ENCODE measurements around the gene TLL2. TPM values are rescaled to one million over a fixed set of nuclear protein-coding genes. Genes with fewer than 3 reads are reported as not detected.

The TLL2 gene
- total RNA-seq, 2 donors from 2014 or later: not detected

DNA sequence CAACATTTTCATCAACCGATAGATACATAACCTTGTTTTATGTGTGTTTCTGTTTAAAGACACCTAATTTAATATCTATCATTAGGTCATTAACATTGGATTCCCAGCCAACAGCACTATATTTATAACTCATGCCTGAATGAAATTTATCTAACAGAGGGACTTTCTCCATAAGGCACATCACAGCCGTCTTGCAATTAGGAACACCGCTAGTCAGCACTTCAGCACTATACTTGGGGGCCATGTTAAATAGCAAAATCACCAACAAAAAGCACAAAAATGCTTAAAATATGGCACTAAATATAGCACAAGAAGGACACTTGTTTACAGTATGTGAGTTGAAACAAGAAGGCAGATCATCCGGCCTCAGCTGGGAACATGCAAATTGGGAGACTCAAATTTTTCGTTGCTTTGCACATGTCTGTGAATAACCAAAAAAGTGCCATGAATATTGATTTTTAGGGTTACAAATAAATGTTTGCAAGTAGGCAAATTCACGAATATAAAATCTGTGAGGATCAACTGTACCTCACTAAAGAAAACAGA lies 51.0 kb downstream of the TLL2 start:
- Histone ChIP-seq H3K36me3 (no peaks in the 10 kb centered on the region), H3K27ac (no peak overlapping the region), H3K9me3 (no peaks in the 10 kb centered on the region), H3K4me3 (no peak overlapping the region), H3K4me1 (ENCODE audit: control insufficient read depth in 1 of 2, low read depth in 2 of 2) (no peaks in the 10 kb centered on the region), H3K27me3 (replicated peaks; ENCODE audit: insufficient read depth) (no peaks in the 10 kb centered on the region)
- no peak for DNase-seq (ENCODE audit: low spot score)
- TF ChIP-seq, protein P1, sequence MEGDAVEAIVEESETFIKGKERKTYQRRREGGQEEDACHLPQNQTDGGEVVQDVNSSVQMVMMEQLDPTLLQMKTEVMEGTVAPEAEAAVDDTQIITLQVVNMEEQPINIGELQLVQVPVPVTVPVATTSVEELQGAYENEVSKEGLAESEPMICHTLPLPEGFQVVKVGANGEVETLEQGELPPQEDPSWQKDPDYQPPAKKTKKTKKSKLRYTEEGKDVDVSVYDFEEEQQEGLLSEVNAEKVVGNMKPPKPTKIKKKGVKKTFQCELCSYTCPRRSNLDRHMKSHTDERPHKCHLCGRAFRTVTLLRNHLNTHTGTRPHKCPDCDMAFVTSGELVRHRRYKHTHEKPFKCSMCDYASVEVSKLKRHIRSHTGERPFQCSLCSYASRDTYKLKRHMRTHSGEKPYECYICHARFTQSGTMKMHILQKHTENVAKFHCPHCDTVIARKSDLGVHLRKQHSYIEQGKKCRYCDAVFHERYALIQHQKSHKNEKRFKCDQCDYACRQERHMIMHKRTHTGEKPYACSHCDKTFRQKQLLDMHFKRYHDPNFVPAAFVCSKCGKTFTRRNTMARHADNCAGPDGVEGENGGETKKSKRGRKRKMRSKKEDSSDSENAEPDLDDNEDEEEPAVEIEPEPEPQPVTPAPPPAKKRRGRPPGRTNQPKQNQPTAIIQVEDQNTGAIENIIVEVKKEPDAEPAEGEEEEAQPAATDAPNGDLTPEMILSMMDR (IDR thresholded peaks at IDR 0.05): no peak
- no peak for ATAC-seq (ENCODE audit: insufficient number of reproducible peaks, low FRiP score, low read depth)

DNA sequence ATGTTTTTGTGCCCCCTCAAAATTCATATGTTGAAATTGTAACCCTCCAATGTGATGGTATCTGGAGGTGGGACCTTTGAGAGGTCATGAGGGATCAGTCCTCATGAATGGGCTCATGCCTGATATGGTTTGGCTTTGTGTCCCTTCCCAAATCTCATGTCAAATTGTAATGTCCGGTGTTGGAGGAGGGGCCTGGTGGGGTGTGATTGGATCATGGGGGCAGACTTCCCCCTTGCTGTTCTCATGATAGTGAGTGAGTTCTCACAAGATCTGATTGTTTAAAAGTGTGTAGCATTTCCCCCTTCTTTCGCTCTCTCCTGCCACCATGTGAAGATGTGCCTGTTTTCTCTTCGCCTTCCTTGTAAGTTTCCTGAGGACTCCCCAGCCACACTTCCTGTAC lies 53.4 kb downstream of the TLL2 start:
- Histone ChIP-seq H3K27ac (no peak overlapping the region), H3K4me1 (ENCODE audit: control insufficient read depth in 1 of 2, low read depth in 2 of 2) (no peaks in the 10 kb centered on the region), H3K9me3 (no peaks in the 10 kb centered on the region), H3K36me3 (no peaks in the 10 kb centered on the region), H3K4me3 (no peak overlapping the region), H3K27me3 (replicated peaks; ENCODE audit: insufficient read depth) (no peaks in the 10 kb centered on the region)
- ATAC-seq (ENCODE audit: insufficient number of reproducible peaks, low FRiP score, low read depth): no peak
- TF ChIP-seq, protein P1 (IDR thresholded peaks at IDR 0.05): no peak
- no peak for DNase-seq (ENCODE audit: low spot score)

DNA sequence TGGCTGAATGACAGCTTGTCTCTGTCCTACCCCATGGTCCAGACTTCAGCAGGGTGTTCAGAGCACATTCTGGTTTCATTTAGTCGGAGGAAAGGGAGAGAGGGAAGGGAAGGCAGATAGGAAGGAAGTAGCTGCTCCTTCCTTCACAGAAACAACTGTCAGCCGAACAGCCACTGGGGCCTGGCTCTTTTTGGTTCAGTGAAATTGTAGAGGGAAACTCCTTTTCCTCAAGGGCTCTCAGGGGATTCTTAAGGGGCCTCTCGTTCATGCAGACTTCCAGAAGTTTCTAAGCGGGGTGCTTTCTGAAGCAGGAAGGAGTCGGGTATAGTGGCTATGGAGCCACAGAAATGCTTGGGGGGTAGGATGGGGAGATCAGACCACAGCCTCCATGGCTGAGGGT lies 56.4 kb downstream of the TLL2 start:
- no peaks in the 10 kb centered on the region for H3K36me3 ChIP-seq
- TF ChIP-seq, protein P1 (IDR thresholded peaks at IDR 0.05): no peak
- no peak overlapping the region for H3K27ac ChIP-seq
- no peak overlapping the region for H3K4me3 ChIP-seq
- no peaks in the 10 kb centered on the region for H3K4me1 ChIP-seq (ENCODE audit: control insufficient read depth in 1 of 2, low read depth in 2 of 2)
- H3K9me3 ChIP-seq: no peaks in the 10 kb centered on the region
- H3K27me3 ChIP-seq (replicated peaks; ENCODE audit: insufficient read depth): no peaks in the 10 kb centered on the region
- DNase-seq (ENCODE audit: low spot score): no peak
- no peak for ATAC-seq (ENCODE audit: insufficient number of reproducible peaks, low FRiP score, low read depth)

DNA sequence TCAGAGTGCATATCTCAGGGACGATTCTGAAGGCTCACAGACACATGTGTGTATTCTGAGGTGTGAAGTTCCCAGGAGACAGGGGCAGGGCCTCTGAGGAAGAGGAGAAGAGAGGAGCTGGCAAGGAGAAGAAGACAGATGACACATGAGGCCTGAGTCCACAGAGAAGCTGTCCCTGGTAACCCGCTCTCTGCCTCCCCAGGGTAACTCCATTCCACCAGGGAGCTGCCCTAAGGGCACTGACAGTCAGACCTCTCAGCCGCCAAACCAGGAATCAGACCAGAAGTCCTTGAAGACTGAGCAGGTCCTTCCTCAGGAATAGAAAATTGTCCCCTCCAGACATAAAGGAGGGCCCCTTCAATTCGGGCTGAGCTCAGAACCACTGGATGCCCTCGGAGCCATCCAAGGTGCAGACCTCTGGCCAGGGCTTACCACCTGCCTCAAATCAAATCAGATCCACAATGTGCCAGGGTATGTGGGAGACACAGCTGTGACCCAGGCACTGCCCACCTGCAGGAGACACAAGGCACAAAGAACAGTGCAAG lies 57.4 kb downstream of the TLL2 start:
- Histone ChIP-seq H3K4me1 (ENCODE audit: control insufficient read depth in 1 of 2, low read depth in 2 of 2) (no peaks in the 10 kb centered on the region), H3K27me3 (replicated peaks; ENCODE audit: insufficient read depth) (no peaks in the 10 kb centered on the region), H3K27ac (no peak overlapping the region), H3K4me3 (no peak overlapping the region), H3K36me3 (no peaks in the 10 kb centered on the region), H3K9me3 (no peaks in the 10 kb centered on the region)
- ATAC-seq (ENCODE audit: insufficient number of reproducible peaks, low FRiP score, low read depth) (no peak), DNase-seq (ENCODE audit: low spot score) (no peak)
- TF ChIP-seq, protein P1 (IDR thresholded peaks at IDR 0.05): no peak

DNA sequence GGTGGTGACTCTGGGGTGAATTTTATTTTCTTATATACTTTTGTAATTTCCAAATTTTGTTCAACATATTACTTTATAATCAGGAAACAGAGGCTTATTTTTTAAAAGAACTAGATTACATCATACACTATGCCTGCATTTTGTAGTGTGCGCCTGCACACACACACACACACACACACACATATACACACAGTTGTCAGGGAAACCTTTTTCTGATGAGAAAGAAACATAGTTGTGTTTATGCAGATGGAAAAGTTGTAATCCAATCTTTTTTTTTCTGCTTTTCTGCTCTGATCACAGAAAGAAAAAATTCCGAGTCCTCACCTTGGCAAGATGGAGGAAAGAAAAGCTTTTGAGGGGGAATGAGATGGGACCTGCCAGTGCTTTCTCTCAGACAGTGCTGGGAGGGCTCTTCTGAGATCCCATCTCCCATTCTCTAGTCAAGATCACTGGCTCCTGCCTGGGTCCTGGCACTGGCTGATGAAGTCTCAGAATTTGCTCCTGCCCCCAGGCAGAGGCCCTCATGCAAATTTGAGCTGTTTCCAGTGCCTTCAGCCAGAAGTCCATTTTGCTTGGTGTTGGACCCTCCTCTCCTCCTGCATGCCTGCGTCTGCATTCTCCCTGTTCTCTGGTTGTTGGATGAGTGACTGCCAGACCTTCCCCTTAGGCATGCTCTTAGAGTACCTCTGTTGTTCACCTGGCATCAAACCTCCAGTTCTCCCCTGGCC lies 59.7 kb downstream of the TLL2 start:
- Histone ChIP-seq H3K4me3 (no peak overlapping the region), H3K27ac (no peak overlapping the region), H3K4me1 (ENCODE audit: control insufficient read depth in 1 of 2, low read depth in 2 of 2) (no peaks in the 10 kb centered on the region), H3K27me3 (replicated peaks; ENCODE audit: insufficient read depth) (no peaks in the 10 kb centered on the region), H3K36me3 (no peaks in the 10 kb centered on the region), H3K9me3 (no peaks in the 10 kb centered on the region)
- TF ChIP-seq, protein P1 (IDR thresholded peaks at IDR 0.05): no peak
- no peak for DNase-seq (ENCODE audit: low spot score)
- no peak for ATAC-seq (ENCODE audit: insufficient number of reproducible peaks, low FRiP score, low read depth)
